ENCODE data around the gene TEX29. TPM values are rescaled to one million over a fixed set of nuclear protein-coding genes. Genes with fewer than 3 reads are reported as not detected.

TEX29 gene
- total and polyA plus RNA-seq, 2 donors, result 0.80 to 10.1 TPM

DNA sequence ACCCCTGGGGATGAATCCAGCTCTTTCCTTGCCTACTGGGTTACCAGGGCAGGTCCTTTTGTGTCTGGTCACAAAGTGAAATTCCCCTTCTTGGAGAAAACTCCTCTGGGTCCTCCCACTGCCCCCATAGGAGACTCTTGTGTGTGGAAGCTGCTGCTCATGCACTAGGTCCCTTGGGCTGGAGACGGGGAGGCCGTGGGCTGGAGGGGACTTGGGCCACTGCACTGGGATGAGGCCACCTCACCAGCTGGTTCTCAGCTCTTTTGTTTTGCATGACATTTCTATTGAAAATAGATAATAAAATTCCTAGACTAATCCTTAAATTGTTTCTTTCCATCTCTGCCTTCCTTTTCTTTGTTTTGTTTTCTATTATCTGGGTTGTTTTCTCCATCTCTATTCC is 62.4 kb downstream of the TEX29 start:
- Histone ChIP-seq H3K27me3 (ENCODE audit: control insufficient read depth in 2 of 2, insufficient read depth in 1 of 2, low read length in 1 of 2) (no peaks in the 10 kb centered on the region), H3K36me3 (ENCODE audit: control insufficient read depth in 2 of 2, insufficient read depth in 2 of 2, low read length in 1 of 2) (no peaks in the 10 kb centered on the region), H3K4me3 (ENCODE audit: low read length in 2 of 2) (no peak overlapping the region), H3K9me3 (ENCODE audit: control insufficient read depth in 2 of 2, insufficient read depth in 1 of 2, low read length in 1 of 2) (peaks cover 0 to 4% of the 10 kb centered on the region in 2 donors), H3K4me1 (ENCODE audit: control insufficient read depth in 2 of 2, insufficient read depth in 2 of 2, low read length in 2 of 2) (peaks cover 8 to 35% of the 10 kb centered on the region in 2 donors), H3K27ac (ENCODE audit: low read depth in 1 of 2, low read length in 1 of 2) (no peak overlapping the region)
- no peak for DNase-seq (ENCODE audit: low read depth in 6 of 9, low spot score in 9 of 9)
- WGBS, result 45% methylated on average over 2 of the region's 2 CpGs

DNA sequence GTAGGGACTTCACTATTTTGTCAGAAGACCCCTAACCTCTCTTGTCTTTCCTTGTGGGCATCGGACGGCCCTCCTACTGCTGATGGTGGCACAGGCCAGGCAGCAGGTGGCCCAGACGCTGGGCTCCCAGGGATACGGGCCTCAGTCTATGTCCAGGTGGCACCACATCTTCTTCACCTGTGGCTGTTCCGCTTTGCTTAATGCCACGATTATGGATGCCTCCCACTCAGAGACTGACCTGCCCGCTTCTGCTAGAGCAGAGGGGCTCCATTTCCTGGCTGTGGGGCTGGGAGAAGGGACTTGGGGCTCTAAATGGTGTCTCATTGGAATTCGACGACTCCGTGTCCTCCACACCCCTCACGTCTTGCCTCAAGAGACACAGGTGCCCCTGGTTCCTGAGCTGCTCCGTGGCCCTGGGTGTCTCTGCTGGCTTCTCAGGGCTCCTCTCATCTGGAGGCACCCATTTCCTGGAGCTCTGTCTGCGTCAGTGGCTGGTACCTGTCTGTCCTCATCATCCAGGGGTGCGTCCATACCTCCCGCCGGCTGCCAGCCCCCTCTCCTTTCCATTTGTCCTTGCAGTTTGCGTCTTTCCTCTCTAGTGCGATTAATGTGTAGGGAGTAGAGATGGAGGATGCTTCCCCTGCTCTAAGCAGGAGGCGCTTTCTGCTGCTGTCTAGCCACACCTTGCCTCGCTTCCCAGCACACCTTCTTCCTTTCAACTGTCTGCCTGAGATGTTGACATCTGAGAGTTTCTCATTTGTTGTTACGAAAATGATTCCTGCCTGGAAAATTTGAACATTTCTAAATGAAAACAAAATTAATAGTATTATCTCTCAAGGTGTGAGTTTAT is 63.4 kb downstream of the TEX29 start:
- peak in 2 of 9 donors; percentile 21 to 44 for DNase-seq (ENCODE audit: low read depth in 6 of 9, low spot score in 9 of 9)
- H3K4me1 ChIP-seq (ENCODE audit: control insufficient read depth in 2 of 2, insufficient read depth in 2 of 2, low read length in 2 of 2), result peaks cover 8 to 43% of the 10 kb centered on the region in 2 donors
- peaks cover 0 to 4% of the 10 kb centered on the region in 2 donors for H3K9me3 ChIP-seq (ENCODE audit: control insufficient read depth in 2 of 2, insufficient read depth in 1 of 2, low read length in 1 of 2)
- 75% methylated on average over 21 of the region's 21 CpGs for WGBS
- no peaks in the 10 kb centered on the region for H3K27me3 ChIP-seq (ENCODE audit: control insufficient read depth in 2 of 2, insufficient read depth in 1 of 2, low read length in 1 of 2)
- H3K4me3 ChIP-seq (ENCODE audit: low read length in 2 of 2), result no peak overlapping the region
- H3K36me3 ChIP-seq (ENCODE audit: control insufficient read depth in 2 of 2, insufficient read depth in 2 of 2, low read length in 1 of 2), result no peaks in the 10 kb centered on the region
- peak overlapping the region; percentile 57 to 88 for H3K27ac ChIP-seq (ENCODE audit: low read depth in 1 of 2, low read length in 1 of 2)

DNA sequence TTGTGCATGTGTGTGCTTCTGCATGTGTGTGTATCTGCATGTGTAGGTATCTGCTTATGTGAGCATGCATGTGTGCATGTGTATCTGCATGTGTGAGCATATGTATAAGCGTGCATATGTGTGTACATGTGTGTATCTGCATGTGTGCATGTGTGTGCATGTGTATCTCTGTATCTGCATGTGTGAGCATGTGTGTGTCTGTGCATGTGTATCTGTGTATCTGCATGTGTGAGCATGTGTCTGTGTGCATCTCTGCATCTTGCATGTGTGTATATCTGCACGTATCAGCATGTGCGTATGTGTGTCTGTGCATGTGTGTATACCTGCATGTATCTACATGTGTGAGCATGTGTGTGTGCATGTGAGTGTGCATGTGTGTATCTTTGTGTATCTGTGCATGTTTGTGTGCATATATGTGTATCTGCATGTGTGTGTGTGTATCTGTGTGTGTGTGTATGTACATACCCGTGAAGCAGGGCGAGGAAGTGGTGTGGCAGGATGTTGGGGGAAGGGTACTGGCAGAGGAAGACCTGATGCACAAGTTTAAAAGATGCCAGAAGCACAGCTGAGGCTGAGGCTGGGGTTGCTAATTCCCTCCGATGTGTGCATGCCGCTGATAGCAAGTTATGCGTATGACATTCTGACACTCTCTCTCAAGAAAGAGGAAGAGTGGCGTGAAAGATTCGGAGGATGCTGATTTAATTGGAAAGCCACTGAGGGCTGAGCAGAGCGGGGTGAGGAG is 64.2 kb downstream of the TEX29 start:
- no peaks in the 10 kb centered on the region for H3K36me3 ChIP-seq (ENCODE audit: control insufficient read depth in 2 of 2, insufficient read depth in 2 of 2, low read length in 1 of 2)
- peak overlapping the region; percentile 55 to 88 for H3K27ac ChIP-seq (ENCODE audit: low read depth in 1 of 2, low read length in 1 of 2)
- whole genome bisulfite sequencing, result 28% methylated on average over 11 of the region's 11 CpGs
- peaks cover 0 to 4% of the 10 kb centered on the region in 2 donors for H3K9me3 ChIP-seq (ENCODE audit: control insufficient read depth in 2 of 2, insufficient read depth in 1 of 2, low read length in 1 of 2)
- peak; percentile 53 to 88 (median 75) for DNase-seq (ENCODE audit: low read depth in 6 of 9, low spot score in 9 of 9)
- peaks cover 8 to 46% of the 10 kb centered on the region in 2 donors for H3K4me1 ChIP-seq (ENCODE audit: control insufficient read depth in 2 of 2, insufficient read depth in 2 of 2, low read length in 2 of 2)
- no peaks in the 10 kb centered on the region for H3K27me3 ChIP-seq (ENCODE audit: control insufficient read depth in 2 of 2, insufficient read depth in 1 of 2, low read length in 1 of 2)
- no peak overlapping the region for H3K4me3 ChIP-seq (ENCODE audit: low read length in 2 of 2)

DNA sequence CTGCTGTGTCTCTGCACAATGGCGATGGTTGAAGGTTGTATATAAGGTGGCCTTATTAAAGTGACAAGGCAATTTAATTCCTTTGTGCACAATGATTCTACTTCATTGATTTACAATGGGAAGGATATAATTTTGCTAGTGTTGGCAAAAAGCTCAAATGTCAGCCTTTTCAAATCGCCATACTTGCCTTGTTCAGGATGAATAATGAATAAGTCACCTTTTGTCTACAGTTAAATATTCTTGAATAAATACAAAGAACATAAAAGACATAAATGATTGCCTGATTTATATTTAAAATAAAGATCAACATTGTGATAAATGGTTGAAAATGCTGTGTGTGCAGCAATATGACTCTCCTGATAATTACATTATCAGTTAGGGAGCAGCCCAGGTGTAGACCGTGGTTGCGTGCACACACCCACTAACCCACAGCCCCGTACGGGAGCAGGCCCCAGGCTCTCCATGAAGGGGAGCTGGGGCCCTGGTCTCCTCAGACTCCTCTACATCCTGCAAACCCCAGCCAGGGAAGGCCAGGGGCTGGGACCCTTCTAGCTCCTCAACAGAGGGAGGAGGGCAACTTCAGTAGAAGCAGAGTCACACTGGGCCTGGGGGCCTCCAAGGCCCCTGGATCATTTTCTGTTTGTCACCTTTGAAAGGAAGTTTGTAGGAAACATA is 64.9 kb downstream of the TEX29 start:
- Histone ChIP-seq H3K36me3 (ENCODE audit: control insufficient read depth in 2 of 2, insufficient read depth in 2 of 2, low read length in 1 of 2) (no peaks in the 10 kb centered on the region), H3K9me3 (ENCODE audit: control insufficient read depth in 2 of 2, insufficient read depth in 1 of 2, low read length in 1 of 2) (peaks cover 0 to 3% of the 10 kb centered on the region in 2 donors), H3K27ac (ENCODE audit: low read depth in 1 of 2, low read length in 1 of 2) (peak overlapping the region; percentile 74 to 88), H3K4me1 (ENCODE audit: control insufficient read depth in 2 of 2, insufficient read depth in 2 of 2, low read length in 2 of 2) (peaks cover 8 to 46% of the 10 kb centered on the region in 2 donors), H3K4me3 (ENCODE audit: low read length in 2 of 2) (no peak overlapping the region), H3K27me3 (ENCODE audit: control insufficient read depth in 2 of 2, insufficient read depth in 1 of 2, low read length in 1 of 2) (no peaks in the 10 kb centered on the region)
- 20% methylated on average over 6 of the region's 6 CpGs for WGBS
- peak in 2 of 9 donors; percentile 14 to 25 for DNase-seq (ENCODE audit: low read depth in 6 of 9, low spot score in 9 of 9)

DNA sequence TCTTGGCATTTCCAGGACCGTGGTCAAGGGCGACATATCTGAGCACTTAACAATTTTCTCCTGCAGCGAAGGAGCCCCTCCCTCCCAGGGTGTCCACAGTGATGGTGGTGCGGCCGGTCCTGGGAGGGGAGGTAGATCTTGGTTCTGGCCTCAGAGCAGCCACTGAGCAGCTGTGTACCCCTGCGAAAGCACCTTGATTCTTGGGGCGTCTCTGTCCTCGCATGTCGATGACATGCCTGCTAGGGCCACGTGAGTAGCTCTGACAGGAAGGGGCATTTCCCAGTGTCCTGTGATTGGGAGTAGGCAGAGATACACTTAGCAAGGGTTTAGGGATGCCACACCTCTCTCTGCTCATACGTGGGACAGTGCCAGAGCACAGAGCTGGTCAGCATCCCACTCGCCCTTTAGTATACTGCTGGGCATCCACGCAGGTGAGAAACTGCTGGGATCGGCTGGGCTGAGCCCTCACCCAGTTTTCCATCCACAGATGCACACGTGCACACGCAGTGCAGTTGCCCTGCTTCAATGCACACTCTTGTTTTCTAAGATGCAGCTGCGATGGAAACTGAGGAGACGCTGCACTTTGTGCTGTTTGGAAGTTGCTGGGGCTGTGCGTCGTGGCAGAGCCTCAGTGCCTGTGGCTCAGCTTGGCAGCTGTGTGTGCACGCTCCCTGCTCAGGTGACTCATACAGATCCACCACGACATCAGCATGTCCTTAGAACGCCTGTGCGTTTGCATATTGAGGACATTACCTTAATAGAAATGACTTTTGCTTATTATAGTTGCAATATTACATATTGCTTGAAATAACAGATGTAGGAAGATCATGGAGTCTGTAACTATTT is 66.8 kb downstream of the TEX29 start:
- Histone ChIP-seq H3K27ac (ENCODE audit: low read depth in 1 of 2, low read length in 1 of 2) (peak overlapping the region in 1 of 2 donors; percentile 71), H3K4me3 (ENCODE audit: low read length in 2 of 2) (no peak overlapping the region), H3K9me3 (ENCODE audit: control insufficient read depth in 2 of 2, insufficient read depth in 1 of 2, low read length in 1 of 2) (no peaks in the 10 kb centered on the region), H3K36me3 (ENCODE audit: control insufficient read depth in 2 of 2, insufficient read depth in 2 of 2, low read length in 1 of 2) (no peaks in the 10 kb centered on the region), H3K27me3 (ENCODE audit: control insufficient read depth in 2 of 2, insufficient read depth in 1 of 2, low read length in 1 of 2) (no peaks in the 10 kb centered on the region), H3K4me1 (ENCODE audit: control insufficient read depth in 2 of 2, insufficient read depth in 2 of 2, low read length in 2 of 2) (peaks cover 8 to 46% of the 10 kb centered on the region in 2 donors)
- peak in 2 of 9 donors; percentile 28 to 39 for DNase-seq (ENCODE audit: low read depth in 6 of 9, low spot score in 9 of 9)
- WGBS, result 93% methylated on average over 24 of the region's 24 CpGs

DNA sequence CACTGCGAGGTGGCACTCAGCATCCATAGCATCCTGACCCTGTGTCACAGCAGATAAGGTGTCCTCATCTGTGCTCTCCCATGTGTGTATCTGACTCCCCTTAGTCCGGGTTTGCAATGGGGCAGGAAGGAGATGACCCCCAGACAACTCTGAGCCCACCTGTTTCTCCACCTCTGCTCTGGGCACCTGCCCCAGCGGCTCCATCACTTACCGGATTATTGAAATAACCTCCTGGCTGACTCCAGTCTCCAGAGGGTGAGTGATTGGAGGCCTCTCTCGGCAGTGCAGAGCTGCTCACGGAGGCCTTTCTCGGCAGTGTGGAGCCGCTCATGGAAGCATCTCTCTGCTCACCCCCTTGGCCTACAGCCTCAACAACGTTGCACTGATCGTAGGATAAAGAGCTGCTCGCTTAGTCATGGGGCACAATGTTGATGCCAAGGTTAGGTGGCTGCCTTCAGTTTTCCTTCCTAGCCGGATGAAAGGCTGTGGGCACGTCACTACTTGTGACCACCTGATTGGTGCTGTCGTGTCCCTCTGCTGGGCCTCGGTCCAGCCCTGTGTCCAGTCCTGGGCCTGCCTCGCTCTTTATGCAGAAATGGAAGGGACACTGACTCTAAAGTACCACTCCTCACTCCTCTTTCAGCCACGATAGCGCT is 67.6 kb downstream of the TEX29 start:
- DNase-seq (ENCODE audit: low read depth in 6 of 9, low spot score in 9 of 9), result no peak
- peaks cover 0 to 2% of the 10 kb centered on the region in 2 donors for H3K27me3 ChIP-seq (ENCODE audit: control insufficient read depth in 2 of 2, insufficient read depth in 1 of 2, low read length in 1 of 2)
- WGBS, result 89% methylated on average over 18 of the region's 18 CpGs
- peak overlapping the region in 1 of 2 donors; percentile 71 for H3K27ac ChIP-seq (ENCODE audit: low read depth in 1 of 2, low read length in 1 of 2)
- H3K4me1 ChIP-seq (ENCODE audit: control insufficient read depth in 2 of 2, insufficient read depth in 2 of 2, low read length in 2 of 2), result peaks cover 8 to 46% of the 10 kb centered on the region in 2 donors
- no peaks in the 10 kb centered on the region for H3K36me3 ChIP-seq (ENCODE audit: control insufficient read depth in 2 of 2, insufficient read depth in 2 of 2, low read length in 1 of 2)
- no peak overlapping the region for H3K4me3 ChIP-seq (ENCODE audit: low read length in 2 of 2)
- no peaks in the 10 kb centered on the region for H3K9me3 ChIP-seq (ENCODE audit: control insufficient read depth in 2 of 2, insufficient read depth in 1 of 2, low read length in 1 of 2)

DNA sequence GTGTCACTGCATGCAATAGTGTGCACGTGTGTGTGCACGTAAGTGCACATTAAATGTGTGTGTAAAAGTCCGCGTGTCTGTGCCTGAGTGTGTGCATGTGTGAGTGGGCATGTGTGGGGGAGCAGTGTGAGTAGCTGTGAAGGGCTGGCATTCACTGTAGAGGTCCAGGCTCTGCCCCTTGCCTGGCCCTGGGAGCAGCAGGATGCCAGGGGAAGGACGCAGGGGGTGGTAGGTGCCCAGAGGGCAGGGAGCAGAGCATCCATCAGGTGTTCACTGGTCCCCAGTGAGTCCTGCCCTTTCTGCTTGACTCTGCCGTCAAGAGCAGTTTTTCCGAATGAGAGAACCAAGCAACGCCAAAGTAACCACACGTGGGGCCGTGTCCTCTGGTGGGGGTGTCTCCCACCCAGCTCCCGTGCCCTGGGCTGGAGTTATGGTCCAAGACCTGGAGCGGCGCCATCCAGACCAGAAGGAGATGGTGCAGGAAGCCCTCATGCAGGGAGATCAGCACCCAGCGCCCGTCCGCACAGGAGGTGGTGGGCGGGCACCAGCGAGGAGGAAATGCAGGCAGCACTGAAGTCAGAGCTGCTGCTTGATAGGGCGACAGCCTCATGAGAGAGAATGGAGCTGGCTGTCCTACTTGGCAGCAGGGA is 68.5 kb downstream of the TEX29 start:
- Histone ChIP-seq H3K36me3 (ENCODE audit: control insufficient read depth in 2 of 2, insufficient read depth in 2 of 2, low read length in 1 of 2) (no peaks in the 10 kb centered on the region), H3K9me3 (ENCODE audit: control insufficient read depth in 2 of 2, insufficient read depth in 1 of 2, low read length in 1 of 2) (no peaks in the 10 kb centered on the region), H3K4me3 (ENCODE audit: low read length in 2 of 2) (no peak overlapping the region), H3K4me1 (ENCODE audit: control insufficient read depth in 2 of 2, insufficient read depth in 2 of 2, low read length in 2 of 2) (peaks cover 8 to 39% of the 10 kb centered on the region in 2 donors), H3K27me3 (ENCODE audit: control insufficient read depth in 2 of 2, insufficient read depth in 1 of 2, low read length in 1 of 2) (peaks cover 0 to 2% of the 10 kb centered on the region in 2 donors), H3K27ac (ENCODE audit: low read depth in 1 of 2, low read length in 1 of 2) (no peak overlapping the region)
- 89% methylated on average over 19 of the region's 19 CpGs for WGBS
- peak in 2 of 9 donors; percentile 41 to 50 for DNase-seq (ENCODE audit: low read depth in 6 of 9, low spot score in 9 of 9)
